Subcutaneous abdominal adipose tissue (tissue), 5 donors: ENCODE data around the gene COMMD4.

Experiments
- H3K27ac ChIP-seq: one replicate; pipeline ENCODE4 v1.7.0; 2013; ENCODE audit warnings: low read depth, mild to moderate bottlenecking, inconsistent platforms, low read length, moderate library complexity
- H3K27me3 ChIP-seq, 5 donors: one replicate each; pipeline ENCODE4 v1.7.0; 2013; ENCODE audit warnings: low read length in 5 of 5, inconsistent platforms in 1 of 5; ENCODE audit not compliant: control insufficient read depth in 5 of 5, insufficient read depth in 4 of 5
- H3K36me3 ChIP-seq, 5 donors: one replicate each; pipeline ENCODE4 v1.7.0; 2013; ENCODE audit warnings: low read length in 5 of 5; ENCODE audit not compliant: control insufficient read depth in 5 of 5, insufficient read depth in 5 of 5
- H3K4me1 ChIP-seq, 5 donors: one replicate each; pipeline ENCODE4 v1.7.0; 2013; ENCODE audit warnings: low read length in 5 of 5, mild to moderate bottlenecking in 3 of 5, moderate library complexity in 1 of 5; ENCODE audit not compliant: control insufficient read depth in 5 of 5, insufficient read depth in 5 of 5
- H3K4me3 ChIP-seq, 5 donors: one replicate each; pipeline ENCODE4 v1.7.0; 2013; ENCODE audit warnings: low read length in 5 of 5, low read depth in 1 of 5
- H3K9ac ChIP-seq, 5 donors: one replicate each; pipeline ENCODE4 v1.7.0; 2013; ENCODE audit warnings: low read length in 5 of 5, mild to moderate bottlenecking in 4 of 5, moderate library complexity in 3 of 5
- H3K9me3 ChIP-seq, 5 donors: one replicate each; pipeline ENCODE4 v1.7.0; 2013; ENCODE audit warnings: low read length in 5 of 5; ENCODE audit not compliant: control insufficient read depth in 5 of 5
- donor health status: healthy.
- donor health status: healthy.
- donor health status: healthy.
- donor health status: healthy.
- donor health status: healthy.

The COMMD4 gene

DNA sequence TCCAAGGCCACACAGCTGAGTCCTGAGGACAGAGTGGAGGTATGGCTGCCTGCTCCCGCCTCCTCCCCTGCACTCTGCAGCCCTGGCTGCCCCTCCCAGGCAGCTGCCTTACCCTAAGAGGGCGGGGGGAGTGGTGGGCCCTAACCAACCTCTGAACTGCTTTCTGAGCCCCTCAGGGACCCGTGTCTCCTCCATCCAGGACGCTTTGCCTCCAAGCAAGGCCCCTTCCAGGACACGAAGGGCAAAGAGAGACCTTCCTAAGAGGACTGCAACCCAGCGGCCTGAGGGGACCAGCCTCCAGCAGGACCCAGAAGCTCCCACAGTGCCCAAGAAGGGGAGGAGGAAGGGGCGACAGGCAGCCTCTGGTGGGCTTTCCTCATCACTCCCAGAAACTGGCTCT lies 18.6 kb downstream of the COMMD4 start:
- no peak overlapping the region for H3K4me3 ChIP-seq
- H3K4me1 ChIP-seq, result peaks cover 0 to 14% (median 10%) of the 10 kb centered on the region in 5 donors
- H3K36me3 ChIP-seq, result peaks cover 0 to 56% (median 51%) of the 10 kb centered on the region in 5 donors
- no peaks in the 10 kb centered on the region for H3K9me3 ChIP-seq
- H3K27ac ChIP-seq, result no peak overlapping the region
- H3K9ac ChIP-seq, result no peak overlapping the region
- H3K27me3 ChIP-seq, result no peaks in the 10 kb centered on the region

DNA sequence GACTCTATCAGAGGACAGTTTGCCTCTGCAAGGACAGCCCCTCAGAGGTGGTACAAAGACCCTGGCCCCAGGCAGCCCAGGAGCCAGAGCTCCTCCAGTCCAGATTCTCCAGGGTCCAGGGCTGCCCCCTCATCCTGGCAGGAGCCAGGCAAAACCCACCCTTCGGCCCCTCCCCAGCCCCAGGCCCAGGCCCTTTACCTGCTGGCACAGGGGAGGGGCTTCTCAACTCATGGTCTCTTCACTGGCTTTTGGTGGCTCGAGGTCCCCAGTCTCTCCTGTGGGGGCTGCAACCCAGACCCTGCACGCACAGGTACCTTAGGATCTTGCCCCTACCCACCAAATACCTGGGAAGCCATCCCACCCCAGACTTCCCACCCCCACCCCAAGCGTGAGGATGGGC lies 19.5 kb downstream of the COMMD4 start:
- peaks cover 0 to 65% (median 61%) of the 10 kb centered on the region in 5 donors for H3K36me3 ChIP-seq
- no peak overlapping the region for H3K27ac ChIP-seq
- H3K9me3 ChIP-seq, result no peaks in the 10 kb centered on the region
- no peaks in the 10 kb centered on the region for H3K27me3 ChIP-seq
- peaks cover 0 to 7% (median 3%) of the 10 kb centered on the region in 5 donors for H3K4me1 ChIP-seq
- H3K4me3 ChIP-seq, result no peak overlapping the region
- no peak overlapping the region for H3K9ac ChIP-seq

DNA sequence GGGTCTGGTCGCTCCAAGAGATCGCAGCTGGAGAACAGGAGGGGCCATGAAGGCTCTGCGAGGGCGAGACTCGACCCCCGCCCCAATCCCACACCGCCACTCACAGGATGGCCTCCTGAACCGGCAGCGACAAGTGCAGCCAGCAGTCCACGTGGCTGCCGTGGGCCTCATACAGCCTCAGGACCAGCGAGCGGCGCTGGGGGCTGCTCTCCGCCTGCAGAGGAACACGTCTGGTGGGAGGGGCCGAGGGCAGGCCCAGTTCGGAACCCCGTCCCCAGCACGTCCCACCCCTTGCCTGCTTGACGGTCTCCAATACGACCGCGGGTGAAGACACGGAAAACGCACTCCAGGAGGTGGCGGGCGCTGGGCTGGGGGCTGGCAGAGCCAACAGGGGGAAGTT lies 20.1 kb downstream of the COMMD4 start:
- no peak overlapping the region for H3K9ac ChIP-seq
- H3K27ac ChIP-seq, result no peak overlapping the region
- peaks cover 0 to 71% (median 67%) of the 10 kb centered on the region in 5 donors for H3K36me3 ChIP-seq
- H3K9me3 ChIP-seq, result no peaks in the 10 kb centered on the region
- peaks cover 0 to under 1% (median 0%) of the 10 kb centered on the region in 5 donors for H3K4me1 ChIP-seq
- H3K4me3 ChIP-seq, result no peak overlapping the region
- H3K27me3 ChIP-seq, result no peaks in the 10 kb centered on the region

DNA sequence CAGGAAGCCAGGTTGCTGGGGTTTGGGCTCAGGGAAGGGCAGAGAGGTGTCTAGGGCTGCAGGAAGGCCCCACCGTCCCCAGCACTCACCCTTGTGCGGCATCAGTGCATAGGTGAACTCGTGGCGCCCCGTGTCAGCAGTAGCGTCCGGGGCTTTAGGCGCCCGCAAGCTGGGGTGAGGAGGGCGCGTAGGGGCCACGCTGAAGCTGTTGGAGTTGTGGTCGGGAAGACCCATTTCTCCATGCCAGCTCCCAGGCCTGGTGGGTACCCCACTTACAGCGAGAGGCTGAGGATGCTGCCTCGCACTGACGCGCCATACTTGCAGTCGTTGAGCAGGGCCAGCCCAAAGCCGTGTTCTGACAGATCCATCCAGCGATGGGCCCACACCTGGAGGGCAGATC lies 20.7 kb downstream of the COMMD4 start:
- H3K36me3 ChIP-seq, result peaks cover 0 to 76% (median 72%) of the 10 kb centered on the region in 5 donors
- no peak overlapping the region for H3K9ac ChIP-seq
- H3K9me3 ChIP-seq, result no peaks in the 10 kb centered on the region
- no peaks in the 10 kb centered on the region for H3K27me3 ChIP-seq
- H3K27ac ChIP-seq, result no peak overlapping the region
- H3K4me3 ChIP-seq, result no peak overlapping the region
- no peaks in the 10 kb centered on the region for H3K4me1 ChIP-seq

DNA sequence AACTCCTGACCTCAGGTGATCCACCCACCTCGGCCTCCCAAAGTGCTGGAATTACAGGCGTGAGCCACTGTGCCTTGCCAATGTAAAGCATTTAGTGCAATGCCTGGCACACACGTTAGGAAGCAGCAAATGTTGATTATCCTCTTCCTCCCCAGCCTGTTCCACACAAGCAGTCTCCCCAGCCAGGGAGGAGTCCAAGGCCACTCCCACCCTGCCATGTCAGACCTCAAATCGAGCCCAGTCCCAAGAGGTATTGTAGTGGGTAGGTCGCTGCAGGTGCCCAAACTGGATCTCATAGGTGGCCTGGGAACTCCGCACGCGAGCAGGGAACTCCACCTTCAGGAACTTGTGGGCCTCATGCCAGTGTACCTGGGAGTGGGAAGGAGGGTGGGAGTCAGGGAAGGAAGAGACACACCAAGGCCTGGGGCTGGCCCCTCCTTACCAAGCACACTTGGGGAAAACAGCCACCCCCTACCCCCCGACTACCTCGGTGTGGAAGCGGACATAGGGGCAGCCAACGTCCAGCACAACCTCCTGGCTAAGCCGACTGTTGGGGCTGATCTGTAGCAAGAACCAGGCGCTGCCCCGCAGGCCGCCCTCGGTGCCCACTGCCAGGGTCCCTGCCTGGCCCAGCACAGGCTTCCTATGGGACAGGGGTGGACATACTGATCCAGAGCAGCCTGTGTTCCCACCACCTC lies 22.3 kb downstream of the COMMD4 start:
- Histone ChIP-seq H3K27ac (no peak overlapping the region), H3K9me3 (no peaks in the 10 kb centered on the region), H3K27me3 (no peaks in the 10 kb centered on the region), H3K36me3 (peaks cover 0 to 91% (median 86%) of the 10 kb centered on the region in 5 donors), H3K4me3 (no peak overlapping the region), H3K9ac (no peak overlapping the region), H3K4me1 (no peaks in the 10 kb centered on the region)

DNA sequence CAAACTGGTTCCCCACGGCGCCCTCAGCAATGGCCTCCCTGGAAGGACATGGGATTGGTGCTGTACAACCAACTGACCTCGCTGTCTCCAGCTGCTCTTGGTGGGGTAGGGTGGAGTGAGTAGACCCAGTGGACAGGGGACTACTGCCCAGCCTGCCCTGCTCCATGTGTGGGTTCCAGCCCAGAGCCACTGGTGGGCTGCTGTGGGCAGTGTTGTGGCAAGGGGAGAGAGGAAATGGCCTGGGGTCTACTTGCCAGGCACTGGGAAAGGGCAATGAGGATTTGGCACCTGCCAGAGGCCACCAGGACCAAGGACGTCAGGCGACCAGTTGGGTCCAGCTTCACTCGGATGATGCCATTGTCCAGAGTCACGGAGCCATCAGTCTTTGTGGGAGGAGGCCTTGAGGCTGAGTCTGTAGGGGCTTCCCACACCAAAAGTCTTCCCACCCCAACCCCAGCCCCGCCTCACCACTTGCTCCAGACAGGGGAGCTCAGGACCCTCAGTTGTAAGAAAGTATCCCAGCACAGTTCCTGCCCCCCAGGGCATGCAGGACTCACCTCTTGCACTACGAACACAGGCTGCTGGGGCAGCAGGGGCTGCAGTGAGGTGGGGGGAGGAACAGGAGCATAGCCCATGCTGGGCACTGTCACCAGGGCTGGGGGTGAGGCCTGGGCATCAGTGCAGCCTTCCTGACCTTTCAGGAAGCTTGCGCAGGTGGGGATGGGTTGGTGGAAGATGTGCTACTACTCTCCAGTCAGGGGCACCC lies 23.1 kb downstream of the COMMD4 start:
- Histone ChIP-seq H3K4me3 (no peak overlapping the region), H3K36me3 (peaks cover 0 to 96% (median 86%) of the 10 kb centered on the region in 5 donors), H3K9me3 (no peaks in the 10 kb centered on the region), H3K9ac (no peak overlapping the region), H3K27me3 (no peaks in the 10 kb centered on the region), H3K27ac (no peak overlapping the region), H3K4me1 (no peaks in the 10 kb centered on the region)

DNA sequence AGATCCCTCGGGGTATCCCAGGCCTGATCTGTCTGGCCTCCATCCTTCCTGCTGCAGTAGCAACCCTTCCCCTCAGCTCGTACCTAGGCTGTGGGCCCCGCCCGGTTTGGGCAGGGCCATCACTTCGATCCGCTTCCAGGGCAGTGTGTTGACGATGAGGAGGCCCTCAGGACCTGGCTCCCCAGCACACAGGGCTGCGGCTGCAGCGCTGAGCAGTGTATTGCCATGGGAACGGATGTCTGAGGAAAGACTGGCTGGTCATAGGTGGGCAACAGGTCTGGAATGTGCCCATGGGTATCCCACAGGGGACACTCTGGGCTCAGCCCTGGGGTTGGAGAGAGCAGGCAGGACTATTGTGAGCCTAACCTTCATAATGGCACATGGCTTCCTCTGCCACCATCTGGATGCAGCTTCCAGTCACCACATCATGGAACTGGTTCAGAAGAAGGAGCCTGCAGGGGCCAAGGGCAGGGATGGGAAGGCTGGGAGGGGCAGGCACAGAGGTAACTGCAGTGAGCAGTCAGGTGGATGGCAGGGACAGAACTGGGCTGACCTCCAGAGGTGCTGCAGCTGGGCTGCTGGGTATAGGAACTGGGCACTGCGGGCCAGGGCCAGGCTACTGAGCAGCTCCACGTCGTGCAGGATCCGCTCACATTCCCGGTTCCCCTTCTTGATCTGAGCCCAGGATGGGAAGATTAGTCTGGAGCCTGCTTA lies 23.8 kb downstream of the COMMD4 start:
- no peak overlapping the region for H3K9ac ChIP-seq
- no peaks in the 10 kb centered on the region for H3K4me1 ChIP-seq
- no peaks in the 10 kb centered on the region for H3K27me3 ChIP-seq
- no peak overlapping the region for H3K4me3 ChIP-seq
- H3K9me3 ChIP-seq, result no peaks in the 10 kb centered on the region
- H3K36me3 ChIP-seq, result peaks cover 0 to 96% (median 89%) of the 10 kb centered on the region in 5 donors
- H3K27ac ChIP-seq, result no peak overlapping the region

DNA sequence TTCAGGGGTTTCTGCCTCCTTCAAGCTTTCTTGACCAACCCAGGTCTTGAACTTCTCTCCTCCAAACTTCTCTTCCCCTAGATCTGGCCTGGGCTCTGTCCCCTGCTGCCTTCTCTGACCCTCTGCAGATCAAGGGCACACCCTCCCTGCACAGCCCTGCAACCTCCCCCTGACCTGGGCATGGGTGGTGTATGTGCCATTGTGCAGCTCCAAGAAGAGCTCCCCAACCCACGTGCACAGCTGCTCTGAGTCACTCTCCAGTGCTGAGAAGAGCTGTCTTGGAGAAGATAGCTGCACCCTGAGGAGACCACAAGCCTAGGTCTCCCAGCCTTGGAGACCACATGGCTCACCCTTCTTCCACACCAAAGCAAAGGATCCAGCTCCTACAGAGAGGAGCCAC lies 24.5 kb downstream of the COMMD4 start:
- H3K9me3 ChIP-seq, result no peaks in the 10 kb centered on the region
- peaks cover 0 to 96% (median 87%) of the 10 kb centered on the region in 5 donors for H3K36me3 ChIP-seq
- no peak overlapping the region for H3K4me3 ChIP-seq
- no peak overlapping the region for H3K27ac ChIP-seq
- H3K9ac ChIP-seq, result no peak overlapping the region
- H3K4me1 ChIP-seq, result no peaks in the 10 kb centered on the region
- H3K27me3 ChIP-seq, result no peaks in the 10 kb centered on the region

DNA sequence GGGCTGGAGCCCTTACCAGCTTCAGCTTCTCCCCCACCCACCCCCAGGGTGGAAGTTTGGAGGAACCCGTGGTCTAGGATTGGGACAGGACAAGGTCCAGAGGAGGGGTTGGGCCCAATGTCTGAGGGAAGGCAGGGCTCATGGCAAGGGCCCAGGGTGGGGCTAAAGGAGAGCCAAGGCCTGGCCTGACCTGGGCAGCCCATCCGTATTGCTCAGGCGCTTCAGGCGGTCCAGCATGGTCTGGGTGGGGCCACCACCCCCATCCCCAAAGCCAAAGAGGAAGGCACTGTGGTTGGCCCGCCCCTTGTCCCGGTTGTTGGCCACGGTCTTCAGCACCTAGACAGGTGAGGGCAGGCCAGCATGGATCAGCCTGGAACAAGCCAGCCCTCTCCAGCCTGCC lies 25.0 kb downstream of the COMMD4 start:
- H3K9ac ChIP-seq, result no peak overlapping the region
- H3K4me3 ChIP-seq, result no peak overlapping the region
- no peak overlapping the region for H3K27ac ChIP-seq
- H3K4me1 ChIP-seq, result no peaks in the 10 kb centered on the region
- H3K36me3 ChIP-seq, result peaks cover 0 to 96% (median 88%) of the 10 kb centered on the region in 5 donors
- no peaks in the 10 kb centered on the region for H3K27me3 ChIP-seq
- no peaks in the 10 kb centered on the region for H3K9me3 ChIP-seq
